ENCODE data around the gene ARHGEF39. TPM values are rescaled to one million over a fixed set of nuclear protein-coding genes. Genes with fewer than 3 reads are reported as not detected.

The ARHGEF39 gene
- 0.22 TPM for total RNA-seq
- long read RNA-seq, result 0 reads

GRCh38 chr9:35664531-35665470 lies at the start of gene ARHGEF39:
ARHGEF39 (minus strand) TSS chr9:35665195; CDS start chr9:35665169, 26 bp downstream.
- ATAC-seq, result peak; percentile 92
- DNase-seq (ENCODE audit: missing footprints), result peak; percentile 90
- intact Hi-C loops (cut with DNase I), result no loop called here

GRCh38 chr9:35714123-35714522 lies 49.1 kb upstream of the ARHGEF39 start:
- DNase-seq (ENCODE audit: missing footprints) (no peak), ATAC-seq (no peak)
- intact Hi-C loops (cut with DNase I), result no loop called here

GRCh38 chr9:35713578-35713977 lies 48.6 kb upstream of the ARHGEF39 start:
- DNase-seq (ENCODE audit: missing footprints) (no peak), ATAC-seq (no peak)
- intact Hi-C loops (cut with DNase I), result no loop called here

GRCh38 chr9:35712762-35713400 lies 47.9 kb upstream of the ARHGEF39 start:
- no peak for DNase-seq (ENCODE audit: missing footprints)
- intact Hi-C loops (cut with DNase I), result no loop called here
- no peak for ATAC-seq

GRCh38 chr9:35711501-35712428 lies 46.8 kb upstream of the ARHGEF39 start:
- intact Hi-C loops (cut with DNase I), result no loop called here
- DNase-seq (ENCODE audit: missing footprints) (no peak), ATAC-seq (no peak)

- ATAC-seq (no peak), DNase-seq (ENCODE audit: missing footprints) (no peak)
- intact Hi-C loops (cut with DNase I), result no loop called here
Observed at GRCh38 chr9:35710818-35711500, 46.0 kb upstream of the ARHGEF39 start.

GRCh38 chr9:35708146-35708545 lies 43.2 kb upstream of the ARHGEF39 start:
- ATAC-seq (no peak), DNase-seq (ENCODE audit: missing footprints) (no peak)
- intact Hi-C loops (cut with DNase I), result no loop called here

GRCh38 chr9:35706951-35707350 lies 42.0 kb upstream of the ARHGEF39 start:
- intact Hi-C loops (cut with DNase I), result no loop called here
- ATAC-seq, result no peak
- no peak for DNase-seq (ENCODE audit: missing footprints)

- no peak for ATAC-seq
- DNase-seq (ENCODE audit: missing footprints), result no peak
- intact Hi-C loops (cut with DNase I), result no loop called here
Observed at GRCh38 chr9:35705836-35706430, 40.9 kb upstream of the ARHGEF39 start.

- intact Hi-C loops (cut with DNase I), result no loop called here
- ATAC-seq, result no peak
- no peak for DNase-seq (ENCODE audit: missing footprints)
Observed at GRCh38 chr9:35705372-35705771, 40.4 kb upstream of the ARHGEF39 start.

- peak; percentile 65 for ATAC-seq
- intact Hi-C loops (cut with DNase I), result no loop called here
- no peak for DNase-seq (ENCODE audit: missing footprints)
Observed at GRCh38 chr9:35703906-35704672, 39.1 kb upstream of the ARHGEF39 start.

GRCh38 chr9:35702696-35703095 lies 37.7 kb upstream of the ARHGEF39 start:
- no peak for ATAC-seq
- DNase-seq (ENCODE audit: missing footprints), result no peak
- intact Hi-C loops (cut with DNase I), result no loop called here

GRCh38 chr9:35700942-35701341 lies 35.9 kb upstream of the ARHGEF39 start:
- ATAC-seq (peak; percentile 62), DNase-seq (ENCODE audit: missing footprints) (no peak)
- intact Hi-C loops (cut with DNase I), result no loop called here

- ATAC-seq (no peak), DNase-seq (ENCODE audit: missing footprints) (no peak)
- intact Hi-C loops (cut with DNase I), result no loop called here
Observed at GRCh38 chr9:35700031-35700430, 35.0 kb upstream of the ARHGEF39 start.

GRCh38 chr9:35698231-35698630 lies 33.2 kb upstream of the ARHGEF39 start:
- intact Hi-C loops (cut with DNase I), result no loop called here
- ATAC-seq (no peak), DNase-seq (ENCODE audit: missing footprints) (no peak)

GRCh38 chr9:35697486-35697885 lies 32.5 kb upstream of the ARHGEF39 start:
- DNase-seq (ENCODE audit: missing footprints) (no peak), ATAC-seq (no peak)
- intact Hi-C loops (cut with DNase I), result no loop called here

GRCh38 chr9:35696520-35697215 lies 31.7 kb upstream of the ARHGEF39 start:
- no peak for DNase-seq (ENCODE audit: missing footprints)
- peak; percentile 69 for ATAC-seq
- intact Hi-C loops (cut with DNase I), result no loop called here

Measured in Right ventricle myocardium inferior (tissue), 1 donor.